HG02623 (cell line): ENCODE measurements around the gene KLHL24.
"Not testable (repeated sequence)": the region's sequence is repeated elsewhere in the genome, so short reads cannot be mapped to it uniquely, and the experiment has no call there.

ENCODE experiments used
- ATAC-seq: cut with Tn5 transposase; IDR thresholded peaks from one replicate; pipeline ENCODE4 v1.9.1; 2021; ENCODE audit warnings: moderate library complexity; ENCODE audit not compliant: unreplicated experiment

KLHL24 gene

GRCh38 chr3:183695569-183696364 is 60.3 kb downstream of the KLHL24 start:
- no peak for ATAC-seq

- no peak for ATAC-seq
Observed at GRCh38 chr3:183697123-183697609, 61.7 kb downstream of the KLHL24 start.

GRCh38 chr3:183697610-183698317 is 62.3 kb downstream of the KLHL24 start, which contains the start of gene YEATS2:
YEATS2 (plus strand) TSS chr3:183697797; CDS start chr3:183715163, 17,366 bp downstream.
- peak; percentile 78 for ATAC-seq

GRCh38 chr3:183698318-183698751 is 62.9 kb downstream of the KLHL24 start:
- peak; percentile 4 for ATAC-seq

- no peak for ATAC-seq
Observed at GRCh38 chr3:183698756-183699155, 63.3 kb downstream of the KLHL24 start.

GRCh38 chr3:183699238-183699947 is 64.0 kb downstream of the KLHL24 start:
- ATAC-seq: no peak

GRCh38 chr3:183701744-183702143 is 66.3 kb downstream of the KLHL24 start:
- no peak for ATAC-seq

- ATAC-seq: not testable (repeated sequence)
Observed at GRCh38 chr3:183703892-183704291, 68.5 kb downstream of the KLHL24 start.

- ATAC-seq: no peak
Observed at GRCh38 chr3:183710231-183710630, 74.8 kb downstream of the KLHL24 start.

- ATAC-seq: no peak
Observed at GRCh38 chr3:183711516-183711915, 76.1 kb downstream of the KLHL24 start.

- no peak for ATAC-seq
Observed at GRCh38 chr3:183714622-183715021, 79.2 kb downstream of the KLHL24 start.

GRCh38 chr3:183718012-183718411 is 82.6 kb downstream of the KLHL24 start:
- ATAC-seq: no peak

- no peak for ATAC-seq
Observed at GRCh38 chr3:183725387-183725786, 90.0 kb downstream of the KLHL24 start.

- no peak for ATAC-seq
Observed at GRCh38 chr3:183728204-183728603, 92.8 kb downstream of the KLHL24 start.

GRCh38 chr3:183730361-183730760 is 94.9 kb downstream of the KLHL24 start:
- no peak for ATAC-seq

GRCh38 chr3:183731611-183732010 is 96.2 kb downstream of the KLHL24 start:
- ATAC-seq: no peak

GRCh38 chr3:183733553-183733952 is 98.1 kb downstream of the KLHL24 start:
- no peak for ATAC-seq
